ENCODE data around the gene CCDC6. TPM values are rescaled to one million over a fixed set of nuclear protein-coding genes. Genes with fewer than 3 reads are reported as not detected.
A peak's percentile ranks its signal among the peaks of the same experiment; 100 is the strongest.

Gene CCDC6
- total and polyA plus RNA-seq, 9 of the 15 experiments (the other 6 are each of a cell fraction or from before 2014, with no cell fraction given), result 10.4 to 41.0 (median 20.9) TPM

GRCh38 chr10:59907918-59908807 is 1.8 kb upstream of the CCDC6 start (continued):
- TF ChIP-seq MBD2 (IDR thresholded peaks at IDR 0.05; ENCODE audit: borderline replicate concordance, low read depth), result 0 out of 2 replicates have a peak, but pooled peaks have one; percentile 44
- no peak for TF ChIP-seq FOXK1 (CRISPR knock-in tag; IDR thresholded peaks at IDR 0.05; ENCODE audit: borderline replicate concordance)
- TF ChIP-seq CUX1 (CRISPR knock-in tag; IDR thresholded peaks at IDR 0.05), result 0 out of 2 replicates have a peak, but pooled peaks have one; percentile 18
- TF ChIP-seq ZBTB26 (CRISPR knock-in tag; IDR thresholded peaks at IDR 0.05), result no peak
- TF ChIP-seq MEF2D (tag; conservative IDR thresholded peaks at IDR 0.05; ENCODE audit: low read depth), result no peak
- TF ChIP-seq PRMT5 (CRISPR knock-in tag; IDR thresholded peaks at IDR 0.05), result no peak
- no peak for TF ChIP-seq RREB1 (CRISPR knock-in tag; IDR thresholded peaks at IDR 0.05)
- no peak for TF ChIP-seq BMI1 (IDR thresholded peaks at IDR 0.05; ENCODE audit: low read length)
- TF ChIP-seq ZNF121 (CRISPR knock-in tag; conservative IDR thresholded peaks at IDR 0.05), result no peak
- TF ChIP-seq POLR2H (tag; IDR thresholded peaks at IDR 0.05; ENCODE audit: low read depth), result peak; percentile 70; the same call in 1 of the 2 replicates
- no peak for TF ChIP-seq C11orf30 (IDR thresholded peaks at IDR 0.05; ENCODE audit: low read depth)
- TF ChIP-seq PCBP1 (IDR thresholded peaks at IDR 0.05; ENCODE audit: low read depth, low read length, poor library complexity, severe bottlenecking), result no peak
- TF ChIP-seq KAT8 (IDR thresholded peaks at IDR 0.05; ENCODE audit: low read depth), result no peak
- TF ChIP-seq TEAD4 (IDR thresholded peaks at IDR 0.05; ENCODE audit: low read length), result no peak; the same call in 1 of the 2 replicates
- TF ChIP-seq TEAD4 (CRISPR knock-in tag; IDR thresholded peaks at IDR 0.05; ENCODE audit: borderline replicate concordance), result no peak
